ENCODE measurements around the gene DUSP28.

DUSP28 gene

GRCh38 chr2:240601061-240601830 lies 41.1 kb downstream of the DUSP28 start:
- no peak overlapping the region for H3K14ac ChIP-seq (ENCODE audit: low read length in 2 of 2)
- H3K4me2 ChIP-seq (ENCODE audit: low read length, poor library complexity, severe bottlenecking), result no peak overlapping the region
- peaks cover 12% of the 10 kb centered on the region for H3K4me1 ChIP-seq (ENCODE audit: control insufficient read depth, insufficient read depth, low read depth, low read length)
- H3K18ac ChIP-seq (ENCODE audit: low read depth in 1 of 2, low read length in 2 of 2), result no peak overlapping the region
- no peak overlapping the region for H2BK120ac ChIP-seq (ENCODE audit: low read depth, low read length)
- no peak overlapping the region for H3K4me3 ChIP-seq (ENCODE audit: insufficient read depth in 1 of 2, low read depth in 1 of 2, low read length in 2 of 2)
- H3K23ac ChIP-seq (ENCODE audit: low read length in 2 of 2), result no peak overlapping the region
- H3K9ac ChIP-seq (ENCODE audit: low read length), result no peak overlapping the region
- no peak overlapping the region for H2AK5ac ChIP-seq (ENCODE audit: low read length, severe bottlenecking)
- no peaks in the 10 kb centered on the region for H3K9me3 ChIP-seq (ENCODE audit: control insufficient read depth, low read length)
- H2BK15ac ChIP-seq (ENCODE audit: low read depth, poor library complexity, severe bottlenecking), result no peak overlapping the region
- no peak overlapping the region for H2BK5ac ChIP-seq (ENCODE audit: low read depth, low read length, poor library complexity, severe bottlenecking)
- no peak overlapping the region for H3K27ac ChIP-seq (ENCODE audit: low read length, poor library complexity, severe bottlenecking)
- H3K36me3 ChIP-seq (ENCODE audit: control insufficient read depth in 1 of 2, insufficient read depth in 2 of 2, low read depth in 1 of 2, low read length in 2 of 2), result peaks cover 17 to 70% of the 10 kb centered on the region in 2 experiments
- WGBS, result 91% methylated on average over 20 of the region's 20 CpGs
- DNase-seq, result no peak
- H2BK12ac ChIP-seq (ENCODE audit: low read length in 2 of 2), result no peak overlapping the region
- no peak overlapping the region for H3K4ac ChIP-seq (ENCODE audit: low read depth in 1 of 2, low read length in 2 of 2)
- no peak overlapping the region for H4K8ac ChIP-seq (ENCODE audit: low read length)
- H4K91ac ChIP-seq (ENCODE audit: low read length), result no peak overlapping the region
- peaks cover 14% of the 10 kb centered on the region for H3K79me1 ChIP-seq (replicated peaks; ENCODE audit: low read length, poor library complexity, severe bottlenecking)
- H3K27me3 ChIP-seq (ENCODE audit: control insufficient read depth in 1 of 2, insufficient read depth in 1 of 2, low read length in 2 of 2), result no peaks in the 10 kb centered on the region
- H2AFZ ChIP-seq (ENCODE audit: low read depth, low read length), result no peak overlapping the region

- no peak overlapping the region for H3K27ac ChIP-seq (ENCODE audit: low read length, poor library complexity, severe bottlenecking)
- H2BK15ac ChIP-seq (ENCODE audit: low read depth, poor library complexity, severe bottlenecking), result no peak overlapping the region
- peaks cover 15 to 64% of the 10 kb centered on the region in 2 experiments for H3K36me3 ChIP-seq (ENCODE audit: control insufficient read depth in 1 of 2, insufficient read depth in 2 of 2, low read depth in 1 of 2, low read length in 2 of 2)
- no peak overlapping the region for H2AFZ ChIP-seq (ENCODE audit: low read depth, low read length)
- no peak for DNase-seq
- H3K18ac ChIP-seq (ENCODE audit: low read depth in 1 of 2, low read length in 2 of 2), result no peak overlapping the region
- H3K79me1 ChIP-seq (replicated peaks; ENCODE audit: low read length, poor library complexity, severe bottlenecking), result peaks cover 9% of the 10 kb centered on the region
- no peak overlapping the region for H2BK120ac ChIP-seq (ENCODE audit: low read depth, low read length)
- no peak overlapping the region for H3K9ac ChIP-seq (ENCODE audit: low read length)
- no peak overlapping the region for H2BK12ac ChIP-seq (ENCODE audit: low read length in 2 of 2)
- H3K9me3 ChIP-seq (ENCODE audit: control insufficient read depth, low read length), result no peaks in the 10 kb centered on the region
- 96% methylated on average over 11 of the region's 11 CpGs for WGBS
- H4K8ac ChIP-seq (ENCODE audit: low read length), result no peak overlapping the region
- no peak overlapping the region for H2BK5ac ChIP-seq (ENCODE audit: low read depth, low read length, poor library complexity, severe bottlenecking)
- H3K4me3 ChIP-seq (ENCODE audit: insufficient read depth in 1 of 2, low read depth in 1 of 2, low read length in 2 of 2), result no peak overlapping the region
- no peak overlapping the region for H3K14ac ChIP-seq (ENCODE audit: low read length in 2 of 2)
- H3K27me3 ChIP-seq (ENCODE audit: control insufficient read depth in 1 of 2, insufficient read depth in 1 of 2, low read length in 2 of 2), result no peaks in the 10 kb centered on the region
- no peak overlapping the region for H4K91ac ChIP-seq (ENCODE audit: low read length)
- H3K4ac ChIP-seq (ENCODE audit: low read depth in 1 of 2, low read length in 2 of 2), result no peak overlapping the region
- H2AK5ac ChIP-seq (ENCODE audit: low read length, severe bottlenecking), result no peak overlapping the region
- H3K23ac ChIP-seq (ENCODE audit: low read length in 2 of 2), result no peak overlapping the region
- H3K4me1 ChIP-seq (ENCODE audit: control insufficient read depth, insufficient read depth, low read depth, low read length), result peaks cover 12% of the 10 kb centered on the region
- no peak overlapping the region for H3K4me2 ChIP-seq (ENCODE audit: low read length, poor library complexity, severe bottlenecking)
Observed at GRCh38 chr2:240601831-240602160, 41.6 kb downstream of the DUSP28 start.

GRCh38 chr2:240602266-240603050 lies 42.3 kb downstream of the DUSP28 start:
- no peak overlapping the region for H2BK5ac ChIP-seq (ENCODE audit: low read depth, low read length, poor library complexity, severe bottlenecking)
- H3K4ac ChIP-seq (ENCODE audit: low read depth in 1 of 2, low read length in 2 of 2), result no peak overlapping the region
- peak overlapping the region; percentile 4 for H4K91ac ChIP-seq (ENCODE audit: low read length)
- no peak overlapping the region for H4K8ac ChIP-seq (ENCODE audit: low read length)
- peaks cover 15 to 57% of the 10 kb centered on the region in 2 experiments for H3K36me3 ChIP-seq (ENCODE audit: control insufficient read depth in 1 of 2, insufficient read depth in 2 of 2, low read depth in 1 of 2, low read length in 2 of 2)
- H2BK15ac ChIP-seq (ENCODE audit: low read depth, poor library complexity, severe bottlenecking), result no peak overlapping the region
- DNase-seq, result no peak
- WGBS, result 91% methylated on average over 32 of the region's 32 CpGs
- no peak overlapping the region for H3K4me2 ChIP-seq (ENCODE audit: low read length, poor library complexity, severe bottlenecking)
- no peak overlapping the region for H3K18ac ChIP-seq (ENCODE audit: low read depth in 1 of 2, low read length in 2 of 2)
- no peak overlapping the region for H3K14ac ChIP-seq (ENCODE audit: low read length in 2 of 2)
- no peak overlapping the region for H2BK120ac ChIP-seq (ENCODE audit: low read depth, low read length)
- peaks cover 3% of the 10 kb centered on the region for H3K79me1 ChIP-seq (replicated peaks; ENCODE audit: low read length, poor library complexity, severe bottlenecking)
- H3K9me3 ChIP-seq (ENCODE audit: control insufficient read depth, low read length), result no peaks in the 10 kb centered on the region
- no peak overlapping the region for H3K27ac ChIP-seq (ENCODE audit: low read length, poor library complexity, severe bottlenecking)
- H2AFZ ChIP-seq (ENCODE audit: low read depth, low read length), result no peak overlapping the region
- no peak overlapping the region for H3K9ac ChIP-seq (ENCODE audit: low read length)
- H2BK12ac ChIP-seq (ENCODE audit: low read length in 2 of 2), result no peak overlapping the region
- no peak overlapping the region for H2AK5ac ChIP-seq (ENCODE audit: low read length, severe bottlenecking)
- no peak overlapping the region for H3K23ac ChIP-seq (ENCODE audit: low read length in 2 of 2)
- H3K4me3 ChIP-seq (ENCODE audit: insufficient read depth in 1 of 2, low read depth in 1 of 2, low read length in 2 of 2), result no peak overlapping the region
- peaks cover 12% of the 10 kb centered on the region for H3K4me1 ChIP-seq (ENCODE audit: control insufficient read depth, insufficient read depth, low read depth, low read length)
- no peaks in the 10 kb centered on the region for H3K27me3 ChIP-seq (ENCODE audit: control insufficient read depth in 1 of 2, insufficient read depth in 1 of 2, low read length in 2 of 2)

- H3K4ac ChIP-seq (ENCODE audit: low read depth in 1 of 2, low read length in 2 of 2), result no peak overlapping the region
- no peak overlapping the region for H3K4me3 ChIP-seq (ENCODE audit: insufficient read depth in 1 of 2, low read depth in 1 of 2, low read length in 2 of 2)
- no peak overlapping the region for H3K4me2 ChIP-seq (ENCODE audit: low read length, poor library complexity, severe bottlenecking)
- H3K36me3 ChIP-seq (ENCODE audit: control insufficient read depth in 1 of 2, insufficient read depth in 2 of 2, low read depth in 1 of 2, low read length in 2 of 2), result peaks cover 12 to 50% of the 10 kb centered on the region in 2 experiments
- no peak overlapping the region for H2AK5ac ChIP-seq (ENCODE audit: low read length, severe bottlenecking)
- no peaks in the 10 kb centered on the region for H3K27me3 ChIP-seq (ENCODE audit: control insufficient read depth in 1 of 2, insufficient read depth in 1 of 2, low read length in 2 of 2)
- DNase-seq, result no peak
- H3K23ac ChIP-seq (ENCODE audit: low read length in 2 of 2), result no peak overlapping the region
- no peaks in the 10 kb centered on the region for H3K9me3 ChIP-seq (ENCODE audit: control insufficient read depth, low read length)
- WGBS, result 97% methylated on average over 20 of the region's 22 CpGs
- no peak overlapping the region for H2BK5ac ChIP-seq (ENCODE audit: low read depth, low read length, poor library complexity, severe bottlenecking)
- H3K79me1 ChIP-seq (replicated peaks; ENCODE audit: low read length, poor library complexity, severe bottlenecking), result no peaks in the 10 kb centered on the region
- H2BK12ac ChIP-seq (ENCODE audit: low read length in 2 of 2), result no peak overlapping the region
- no peak overlapping the region for H3K9ac ChIP-seq (ENCODE audit: low read length)
- H3K18ac ChIP-seq (ENCODE audit: low read depth in 1 of 2, low read length in 2 of 2), result no peak overlapping the region
- H2AFZ ChIP-seq (ENCODE audit: low read depth, low read length), result no peak overlapping the region
- H2BK120ac ChIP-seq (ENCODE audit: low read depth, low read length), result no peak overlapping the region
- H4K91ac ChIP-seq (ENCODE audit: low read length), result no peak overlapping the region
- peaks cover 12% of the 10 kb centered on the region for H3K4me1 ChIP-seq (ENCODE audit: control insufficient read depth, insufficient read depth, low read depth, low read length)
- H3K27ac ChIP-seq (ENCODE audit: low read length, poor library complexity, severe bottlenecking), result no peak overlapping the region
- H4K8ac ChIP-seq (ENCODE audit: low read length), result no peak overlapping the region
- H2BK15ac ChIP-seq (ENCODE audit: low read depth, poor library complexity, severe bottlenecking), result no peak overlapping the region
- no peak overlapping the region for H3K14ac ChIP-seq (ENCODE audit: low read length in 2 of 2)
Observed at GRCh38 chr2:240603081-240603835, 43.1 kb downstream of the DUSP28 start.
